Activated CD4-positive, alpha-beta T cell treated with anti-CD3 and anti-CD28 coated beads, Interleukin-2, Interleukin-6, amounts not matched to agents 100 ng/mL and 50 ng/mL, durations not matched to agents 16 hours and 8 hours (primary cell): ENCODE results near the gene RDH5.

ENCODE experiments used
- DNase-seq: peaks from one replicate; pipeline ENCODE4 v3.0.0-alpha.2; 2020

Gene RDH5

GRCh38 chr12:55696796-55697462 lies 23.3 kb upstream of the RDH5 start:
- no peak for DNase-seq

- DNase-seq = no peak
Measured at GRCh38 chr12:55697686-55698085, 22.5 kb upstream of the RDH5 start.

GRCh38 chr12:55698241-55698955 lies 21.8 kb upstream of the RDH5 start:
- no peak for DNase-seq

- DNase-seq = no peak
Measured at GRCh38 chr12:55698965-55699364, 21.2 kb upstream of the RDH5 start.

- DNase-seq = no peak
Measured at GRCh38 chr12:55699471-55700055, 20.6 kb upstream of the RDH5 start.

GRCh38 chr12:55700255-55701018 lies 19.8 kb upstream of the RDH5 start:
- no peak for DNase-seq

- no peak for DNase-seq
Measured at GRCh38 chr12:55702861-55703260, 17.3 kb upstream of the RDH5 start.

- DNase-seq = no peak
Measured at GRCh38 chr12:55703288-55703687, 16.9 kb upstream of the RDH5 start.

GRCh38 chr12:55703901-55704761 lies 16.1 kb upstream of the RDH5 start:
- no peak for DNase-seq

- no peak for DNase-seq
Measured at GRCh38 chr12:55704824-55705718, 15.1 kb upstream of the RDH5 start.

GRCh38 chr12:55705782-55706402 lies 14.3 kb upstream of the RDH5 start:
- DNase-seq = peak; percentile 44

- DNase-seq = no peak
Measured at GRCh38 chr12:55706568-55707218, 13.5 kb upstream of the RDH5 start.

- DNase-seq = no peak
Measured at GRCh38 chr12:55707219-55707671, 12.9 kb upstream of the RDH5 start.

GRCh38 chr12:55707841-55708694 lies 12.1 kb upstream of the RDH5 start, which contains the start of gene ITGA7:
Gene ITGA7, minus strand, starts transcription at chr12:55707904. Its CDS starts 222 bp downstream, at chr12:55707682.
- DNase-seq = peak; percentile 48

GRCh38 chr12:55708695-55709233 lies 11.4 kb upstream of the RDH5 start:
- no peak for DNase-seq

GRCh38 chr12:55711786-55712553 lies 8.2 kb upstream of the RDH5 start:
- no peak for DNase-seq

- no peak for DNase-seq
Measured at GRCh38 chr12:55712700-55713415, 7.3 kb upstream of the RDH5 start.
